Prostate gland (tissue), 2 donors: ENCODE measurements around the gene FRRS1L. TPM values are rescaled to one million over a fixed set of nuclear protein-coding genes. Genes with fewer than 3 reads are reported as not detected.

Source experiments
- DNase-seq: peaks from one replicate; pipeline ENCODE4 v3.0.0-alpha.2; 2019; ENCODE audit warnings: low spot score
- H3K27ac ChIP-seq, 2 donors: fragments of 200-600 bp; sonication (generic); 2 replicates each; pipeline ENCODE4 v1.5.1; 2017 to 2019
- H3K27me3 ChIP-seq: fragments of 200-600 bp; sonication (generic); replicated peaks from 2 replicates; pipeline ENCODE4 v1.5.1; 2019; ENCODE audit not compliant: insufficient read depth
- H3K36me3 ChIP-seq, 2 donors: fragments of 200-600 bp; sonication (generic); 1 replicate in 1 of 2; 2 replicates in 1 of 2; pipeline versions ENCODE4 v1.5.1 to v1.8.1; 2017 to 2019
- H3K4me1 ChIP-seq: fragments of 200-600 bp; sonication (generic); replicated peaks from 2 replicates; pipeline ENCODE4 v1.5.1; 2019
- H3K4me3 ChIP-seq, 2 donors: fragments of 200-600 bp; sonication (generic); 2 replicates each; pipeline ENCODE4 v1.5.1; 2017 to 2019
- H3K9me3 ChIP-seq: fragments of 200-600 bp; sonication (generic); 2 replicates; pipeline ENCODE4 v1.5.1; 2017
- POLR2A ChIP-seq: fragments of 450-650 bp; IDR thresholded peaks from one replicate; pipeline ENCODE4 v1.6.1; 2016; ENCODE audit warnings: antibody characterized with exemption, mild to moderate bottlenecking
- POLR2AphosphoS5 ChIP-seq: sonication (generic); formaldehyde crosslinking; IDR thresholded peaks from one replicate; pipeline ENCODE4 v1.6.1; 2017; ENCODE audit warnings: antibody characterized with exemption
- WGBS: methylation state at CpG from one replicate; pipeline ENCODE4 v1.1.5; 2018; 5-methylcytosine and 5-hydroxymethylcytosine counted together
- intact Hi-C: fragments of 100-400 bp; cut with DNase I; formaldehyde crosslinking; loops from one replicate; pipeline ENCODE4 v1.14.2; 2022
- total RNA-seq, 2 donors: library from RNA; depleted of rRNA; stranded (reverse); fragments of >200 nt; gene quantifications; one replicate each; pipeline ENCODE4 v1.1.0, GENCODE V29; 2016
- TF ChIP-seq, protein P1 (sequence below), 4 experiments: fragments of 200-600 bp in 2 of 4; fragments of 450-650 bp in 2 of 4; sonication (generic) in 2 of 4; IDR thresholded peaks; 1 replicate in 3 of 4; 2 replicates in 1 of 4; pipeline ENCODE4 v1.5.1; 2016 to 2019; ENCODE audit warnings: antibody characterized with exemption in 4 of 4, mild to moderate bottlenecking in 2 of 4, moderate library complexity in 2 of 4

The FRRS1L gene
- total RNA-seq, 2 donors from 2014 or later, result 1.6 to 11.9 TPM

DNA sequence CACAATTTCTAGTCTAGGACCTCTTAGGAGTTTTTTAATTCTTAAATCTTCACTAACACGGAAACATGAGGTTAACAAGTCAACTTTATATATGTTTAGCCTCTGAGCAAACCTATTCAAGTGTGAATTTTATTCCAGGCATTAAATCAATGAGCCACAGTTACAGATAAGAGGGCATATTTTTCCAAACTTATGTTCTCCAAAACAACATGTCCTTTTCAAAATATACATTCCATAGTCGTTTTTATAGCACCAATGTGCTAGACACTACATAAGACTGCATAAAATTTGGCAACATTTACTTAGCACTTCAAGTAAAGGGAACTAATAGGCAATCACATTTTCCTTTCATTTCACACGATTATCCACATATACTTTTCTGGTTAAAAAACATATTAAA lies 53.8 kb downstream of the FRRS1L start:
- H3K9me3 ChIP-seq, result no peaks in the 10 kb centered on the region
- H3K4me3 ChIP-seq, result no peak overlapping the region
- TF ChIP-seq POLR2AphosphoS5 (no peak), POLR2A (no peak)
- TF ChIP-seq, protein P1, sequence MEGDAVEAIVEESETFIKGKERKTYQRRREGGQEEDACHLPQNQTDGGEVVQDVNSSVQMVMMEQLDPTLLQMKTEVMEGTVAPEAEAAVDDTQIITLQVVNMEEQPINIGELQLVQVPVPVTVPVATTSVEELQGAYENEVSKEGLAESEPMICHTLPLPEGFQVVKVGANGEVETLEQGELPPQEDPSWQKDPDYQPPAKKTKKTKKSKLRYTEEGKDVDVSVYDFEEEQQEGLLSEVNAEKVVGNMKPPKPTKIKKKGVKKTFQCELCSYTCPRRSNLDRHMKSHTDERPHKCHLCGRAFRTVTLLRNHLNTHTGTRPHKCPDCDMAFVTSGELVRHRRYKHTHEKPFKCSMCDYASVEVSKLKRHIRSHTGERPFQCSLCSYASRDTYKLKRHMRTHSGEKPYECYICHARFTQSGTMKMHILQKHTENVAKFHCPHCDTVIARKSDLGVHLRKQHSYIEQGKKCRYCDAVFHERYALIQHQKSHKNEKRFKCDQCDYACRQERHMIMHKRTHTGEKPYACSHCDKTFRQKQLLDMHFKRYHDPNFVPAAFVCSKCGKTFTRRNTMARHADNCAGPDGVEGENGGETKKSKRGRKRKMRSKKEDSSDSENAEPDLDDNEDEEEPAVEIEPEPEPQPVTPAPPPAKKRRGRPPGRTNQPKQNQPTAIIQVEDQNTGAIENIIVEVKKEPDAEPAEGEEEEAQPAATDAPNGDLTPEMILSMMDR (IDR thresholded peaks at IDR 0.05), result no peak
- WGBS, result 32% methylated on average over 3 of the region's 3 CpGs
- no peak overlapping the region for H3K27ac ChIP-seq
- peaks cover 4% of the 10 kb centered on the region for H3K4me1 ChIP-seq
- H3K27me3 ChIP-seq, result no peaks in the 10 kb centered on the region
- no peaks in the 10 kb centered on the region for H3K36me3 ChIP-seq
- intact Hi-C loops, result no loop called here
- no peak for DNase-seq

- H3K9me3 ChIP-seq, result no peaks in the 10 kb centered on the region
- H3K36me3 ChIP-seq, result no peaks in the 10 kb centered on the region
- no peak for DNase-seq
- H3K4me3 ChIP-seq, result no peak overlapping the region
- H3K27me3 ChIP-seq, result no peaks in the 10 kb centered on the region
- peak overlapping the region in 1 of 2 donors; percentile 17 for H3K27ac ChIP-seq
- TF ChIP-seq, protein P1 (IDR thresholded peaks at IDR 0.05), result no peak
- TF ChIP-seq POLR2AphosphoS5 (no peak), POLR2A (no peak)
- H3K4me1 ChIP-seq, result peaks cover 4% of the 10 kb centered on the region
- intact Hi-C loops, result no loop called here
- WGBS, result 49% methylated on average over 5 of the region's 5 CpGs
These were observed 56.6 kb downstream of the FRRS1L start for GRCh38 chr9:109110329-109111021.

GRCh38 chr9:109109967-109110328 lies 57.1 kb downstream of the FRRS1L start:
- H3K27ac ChIP-seq, result peak overlapping the region in 1 of 2 donors; percentile 17
- DNase-seq, result no peak

DNA sequence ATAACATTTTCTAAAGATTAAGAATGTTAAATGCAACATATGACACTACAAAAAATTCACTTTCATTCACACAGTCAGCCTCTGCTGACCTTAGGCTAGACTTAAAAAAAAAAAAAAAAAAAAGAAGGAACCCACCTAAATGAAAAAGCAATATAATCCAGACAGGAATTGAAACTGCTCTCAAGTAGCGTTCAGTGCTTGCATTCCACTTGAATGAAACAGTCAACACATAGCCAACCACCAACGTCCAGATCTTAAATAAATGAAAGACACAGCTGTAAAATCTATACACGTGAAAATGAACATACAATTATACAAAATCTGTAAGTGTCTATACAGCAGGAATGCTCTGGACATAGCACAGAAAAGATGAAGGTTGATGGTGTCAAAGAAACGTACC lies 58.7 kb downstream of the FRRS1L start:
- intact Hi-C loops, result no loop called here
- H3K4me3 ChIP-seq, result no peak overlapping the region
- no peaks in the 10 kb centered on the region for H3K27me3 ChIP-seq
- TF ChIP-seq POLR2A, result no peak
- no peak for TF ChIP-seq POLR2AphosphoS5
- TF ChIP-seq, protein P1 (IDR thresholded peaks at IDR 0.05), result no peak
- peaks cover 4% of the 10 kb centered on the region for H3K4me1 ChIP-seq
- no peak for DNase-seq
- WGBS, result 39% methylated on average over 4 of the region's 4 CpGs
- no peaks in the 10 kb centered on the region for H3K36me3 ChIP-seq
- H3K9me3 ChIP-seq, result no peaks in the 10 kb centered on the region
- H3K27ac ChIP-seq, result no peak overlapping the region

More at GRCh38 chr9:109109967-109110328, 57.1 kb downstream of the FRRS1L start:
- H3K4me3 ChIP-seq, result no peak overlapping the region
- TF ChIP-seq, protein P1 (IDR thresholded peaks at IDR 0.05), result no peak
- TF ChIP-seq POLR2AphosphoS5, result no peak
- no peak for TF ChIP-seq POLR2A
- intact Hi-C loops, result no loop called here
- no peaks in the 10 kb centered on the region for H3K9me3 ChIP-seq
- H3K36me3 ChIP-seq, result no peaks in the 10 kb centered on the region
- peaks cover 4% of the 10 kb centered on the region for H3K4me1 ChIP-seq
- H3K27me3 ChIP-seq, result no peaks in the 10 kb centered on the region
